ENCODE data around the gene TNPO3. TPM values are rescaled to one million over a fixed set of nuclear protein-coding genes. Genes with fewer than 3 reads are reported as not detected.

Gene TNPO3
- total RNA-seq, 1 experiment from 2014 or later: 58.5 TPM

- no peak overlapping the region for H3K4me3 ChIP-seq (replicated peaks in 1 of 2; ENCODE audit: low read depth in 1 of 2, low read length in 2 of 2)
- ChIA-PET RAD21 (ENCODE audit: low non-redundant PET in 1 of 2, low total read pairs in 2 of 2, uncharacterized antibody in 2 of 2, unreplicated experiment in 2 of 2) (no interaction called here), POLR2A (no interaction called here), CTCF (no interaction called here)
- no peaks in the 10 kb centered on the region for H3K36me3 ChIP-seq (ENCODE audit: control insufficient read depth in 1 of 2, insufficient read depth in 2 of 2, low read length in 2 of 2)
- BruUV-seq (replicated peaks): no TSS peak
- TF ChIP-seq EZH2 (IDR thresholded peaks at IDR 0.05) (no peak), ZBTB33 (IDR thresholded peaks at IDR 0.05; ENCODE audit: extremely low read depth, insufficient replicate concordance, low read length) (no peak), CTCF (IDR thresholded peaks at IDR 0.05 in 2 of 3, conservative IDR thresholded peaks at IDR 0.05 in 1 of 3; ENCODE audit: borderline replicate concordance in 1 of 3, insufficient read depth in 1 of 3, low read depth in 2 of 3, low read length in 2 of 3) (no peak), FOSL1 (IDR thresholded peaks at IDR 0.05; ENCODE audit: low read depth) (no peak), ZFX (IDR thresholded peaks at IDR 0.05) (no peak), POLR2AphosphoS5 (IDR thresholded peaks at IDR 0.05; ENCODE audit: low read depth, low read length) (no peak), EGR1 (IDR thresholded peaks at IDR 0.05; ENCODE audit: low read depth) (no peak), CBX3 (IDR thresholded peaks at IDR 0.05; ENCODE audit: low read depth) (no peak), SIN3A (IDR thresholded peaks at IDR 0.05; ENCODE audit: low read depth) (no peak), RAD21 (IDR thresholded peaks at IDR 0.05; ENCODE audit: low read depth) (no peak), ATF3 (IDR thresholded peaks at IDR 0.05) (no peak)
- no peaks in the 10 kb centered on the region for H3K9me3 ChIP-seq (ENCODE audit: control insufficient read depth in 1 of 2, insufficient read depth in 1 of 2, low read depth in 1 of 2, low read length in 2 of 2)
- H3K4me1 ChIP-seq (ENCODE audit: control insufficient read depth in 1 of 2, insufficient read depth in 2 of 2, low read length in 2 of 2): peaks cover 10 to 22% of the 10 kb centered on the region in 2 experiments; a peak in 3 of 4 replicates
- no peaks in the 10 kb centered on the region for H3K27me3 ChIP-seq (ENCODE audit: insufficient read depth, low read length)
- H4K20me1 ChIP-seq (ENCODE audit: insufficient read depth): no peaks in the 10 kb centered on the region
- intact Hi-C loops (cut with micrococcal nuclease): no loop called here
- DNase-seq (ENCODE audit: low read depth, low spot score): no peak
- H3K9me2 ChIP-seq (ENCODE audit: insufficient read depth): no peaks in the 10 kb centered on the region
- no peak overlapping the region for H3K27ac ChIP-seq (ENCODE audit: low read depth, low read length)
- H3K79me2 ChIP-seq (ENCODE audit: insufficient read depth, low read length): no peaks in the 10 kb centered on the region
- no peak overlapping the region for H3K9ac ChIP-seq (ENCODE audit: low read length)
- no peak overlapping the region for H3K4me2 ChIP-seq (ENCODE audit: low read length)
- no peak overlapping the region for H2AFZ ChIP-seq (ENCODE audit: low read depth, low read length, poor library complexity, severe bottlenecking)
- no peak for ATAC-seq
These were observed 113.5 kb downstream of the TNPO3 start for GRCh38 chr7:128941323-128941890.
